ENCODE data around the gene SELENOI.
A peak's percentile ranks its signal among the peaks of the same experiment; 100 is the strongest.
"Not testable (repeated sequence)": the region's sequence is repeated elsewhere in the genome, so short reads cannot be mapped to it uniquely, and the experiment has no call there.

Gene SELENOI

GRCh38 chr2:26359886-26360473 is 14.0 kb downstream of the SELENOI start:
- DNase-seq = no peak

GRCh38 chr2:26363323-26363722 is 17.4 kb downstream of the SELENOI start:
- peak; percentile 34 for DNase-seq

- no peak for DNase-seq
Measured at GRCh38 chr2:26363958-26364357, 18.0 kb downstream of the SELENOI start.

GRCh38 chr2:26364669-26365068 is 18.7 kb downstream of the SELENOI start:
- DNase-seq = no peak

- no peak for DNase-seq
Measured at GRCh38 chr2:26366957-26367356, 21.0 kb downstream of the SELENOI start.

- not testable (repeated sequence) for DNase-seq
Measured at GRCh38 chr2:26369664-26370063, 23.7 kb downstream of the SELENOI start.

GRCh38 chr2:26370909-26371308 is 25.0 kb downstream of the SELENOI start:
- DNase-seq = not testable (repeated sequence)

- no peak for DNase-seq
Measured at GRCh38 chr2:26376799-26377198, 30.9 kb downstream of the SELENOI start.

GRCh38 chr2:26380281-26380680 is 34.3 kb downstream of the SELENOI start:
- no peak for DNase-seq

GRCh38 chr2:26382564-26382963 is 36.6 kb downstream of the SELENOI start:
- DNase-seq = no peak

- no peak for DNase-seq
Measured at GRCh38 chr2:26384183-26384582, 38.2 kb downstream of the SELENOI start.

- DNase-seq = no peak
Measured at GRCh38 chr2:26384597-26384996, 38.7 kb downstream of the SELENOI start.

- DNase-seq = no peak
Measured at GRCh38 chr2:26387189-26387588, 41.2 kb downstream of the SELENOI start.

- no peak for DNase-seq
Measured at GRCh38 chr2:26394694-26395093, 48.8 kb downstream of the SELENOI start.

- DNase-seq = no peak
Measured at GRCh38 chr2:26395394-26395793, 49.5 kb downstream of the SELENOI start.

- peak; percentile 40 for DNase-seq
Measured at GRCh38 chr2:26396734-26397298, 50.9 kb downstream of the SELENOI start.

GRCh38 chr2:26399771-26400376 is 53.9 kb downstream of the SELENOI start:
- no peak for DNase-seq

- DNase-seq = no peak
Measured at GRCh38 chr2:26400723-26401122, 54.8 kb downstream of the SELENOI start.

- peak; percentile 59 for DNase-seq
Measured at GRCh38 chr2:26401739-26402541, 56.0 kb downstream of the SELENOI start, which contains the start of gene DRC1. Gene DRC1, plus strand, starts transcription at chr2:26401920. Its CDS starts 70 bp downstream, at chr2:26401990.

GRCh38 chr2:26407526-26407925 is 61.6 kb downstream of the SELENOI start:
- no peak for DNase-seq

GRCh38 chr2:26409785-26410184 is 63.8 kb downstream of the SELENOI start:
- no peak for DNase-seq

GRCh38 chr2:26410764-26411243 is 64.9 kb downstream of the SELENOI start:
- DNase-seq = no peak

- DNase-seq = no peak
Measured at GRCh38 chr2:26411419-26411818, 65.5 kb downstream of the SELENOI start.
